ENCODE measurements around the gene NIPAL3.

NIPAL3 gene

DNA sequence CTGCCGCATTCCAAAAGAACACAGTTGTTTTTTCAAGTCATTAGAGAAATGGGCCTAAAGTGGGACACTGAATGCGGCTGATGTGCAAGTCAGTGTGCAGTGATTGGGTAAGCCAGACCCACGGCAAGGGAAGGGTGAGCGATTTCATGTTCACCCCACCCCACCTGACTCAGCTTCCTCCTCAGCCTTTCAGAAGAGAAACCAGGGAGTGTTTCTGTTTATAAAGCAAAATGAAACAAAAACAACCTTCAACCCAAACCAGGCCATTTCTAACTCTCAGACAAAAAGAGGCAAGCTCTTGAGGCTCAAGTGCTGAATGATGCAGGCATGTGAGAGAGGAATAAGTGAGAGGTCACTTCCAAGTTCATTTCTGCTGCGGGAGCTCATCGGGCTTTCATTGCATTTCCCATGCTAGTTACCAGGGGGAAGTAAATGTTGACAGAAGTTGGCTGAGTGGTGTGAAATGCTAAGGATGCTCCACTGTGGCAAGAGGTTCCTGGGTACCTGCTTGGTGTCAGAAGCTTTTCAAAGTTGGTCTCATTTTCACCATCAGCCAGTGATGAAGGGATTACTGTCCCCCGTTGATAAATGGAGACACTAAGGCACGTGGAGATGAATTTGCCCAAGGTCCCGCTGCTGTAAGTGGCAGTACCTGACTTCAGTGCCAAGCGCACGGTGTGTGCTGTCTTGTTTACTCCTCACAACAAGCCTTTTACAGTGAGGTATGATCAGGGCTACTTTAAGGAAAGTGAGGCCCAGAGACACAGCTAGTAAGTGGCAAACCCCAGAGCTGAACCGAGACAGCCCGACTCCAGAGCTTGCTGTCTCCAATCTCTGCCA lies 31.1 kb upstream of the NIPAL3 start:
- Histone ChIP-seq H3K27me3 (ENCODE audit: insufficient read depth, poor library complexity, severe bottlenecking) (no peaks in the 10 kb centered on the region), H3K4me3 (replicated peaks; ENCODE audit: insufficient read depth, low read length) (no peak overlapping the region; the same call in 1 of the 2 replicates), H3K27ac (replicated peaks) (peak overlapping the region; percentile 47)
- peak in 1 of 2 experiments; percentile 48 for DNase-seq (ENCODE audit: low read depth in 1 of 2, low spot score in 1 of 2)
- TF ChIP-seq GABPA (IDR thresholded peaks at IDR 0.05; ENCODE audit: low read depth) (no peak), CTCF (IDR thresholded peaks at IDR 0.05; ENCODE audit: insufficient read depth, low read length) (no peak), SPI1 (IDR thresholded peaks at IDR 0.05; ENCODE audit: borderline replicate concordance, low read depth) (no peak), REST (IDR thresholded peaks at IDR 0.05; ENCODE audit: insufficient replicate concordance, low read depth) (no peak), POLR2AphosphoS5 (IDR thresholded peaks at IDR 0.05; ENCODE audit: low read depth) (no peak)

DNA sequence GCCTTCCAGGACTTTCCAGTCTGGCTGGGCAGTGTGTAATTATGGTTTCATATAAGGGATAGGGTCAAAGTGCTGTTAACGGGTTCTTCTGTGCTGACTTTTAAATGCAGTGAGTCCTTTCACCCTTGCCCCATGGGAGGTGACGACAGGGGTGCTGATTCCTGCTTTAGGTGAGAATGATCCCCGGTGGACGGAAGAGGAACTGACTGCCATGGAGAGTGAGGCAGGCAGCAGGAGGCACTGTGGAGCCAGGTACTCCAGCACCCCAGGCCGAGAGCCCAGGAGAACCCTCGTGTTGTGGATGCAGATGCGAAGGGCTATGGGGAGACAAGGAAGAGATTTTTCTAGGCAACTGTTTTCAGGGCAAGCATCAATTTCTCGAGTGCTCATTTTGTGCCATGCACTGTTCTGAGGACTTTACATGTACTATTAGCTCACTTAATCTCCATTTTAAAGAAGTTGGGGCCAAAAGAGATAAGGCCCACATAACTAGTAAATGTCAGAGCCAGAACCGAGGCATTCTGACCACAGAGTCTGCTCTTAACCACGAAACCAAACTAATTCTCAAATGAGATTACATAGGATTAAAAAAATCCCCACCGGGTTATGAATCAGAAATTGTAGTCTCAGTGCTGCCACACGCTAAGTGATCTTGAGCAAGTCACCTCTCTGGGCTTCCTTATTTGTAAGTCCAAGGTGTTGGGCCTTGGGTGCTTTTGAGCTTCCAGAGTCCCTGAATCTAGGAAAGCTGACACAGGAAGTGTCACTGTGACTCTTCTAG lies 30.3 kb upstream of the NIPAL3 start:
- no peak for DNase-seq (ENCODE audit: low read depth in 1 of 2, low spot score in 1 of 2)
- TF ChIP-seq CTCF (IDR thresholded peaks at IDR 0.05; ENCODE audit: insufficient read depth, low read length) = peak; percentile 37
- TF ChIP-seq SPI1 (IDR thresholded peaks at IDR 0.05; ENCODE audit: borderline replicate concordance, low read depth) = no peak
- Histone ChIP-seq H3K27me3 (ENCODE audit: insufficient read depth, poor library complexity, severe bottlenecking) (no peaks in the 10 kb centered on the region), H3K27ac (replicated peaks) (peak overlapping the region; percentile 14; the same call in 1 of the 2 replicates), H3K4me3 (replicated peaks; ENCODE audit: insufficient read depth, low read length) (no peak overlapping the region)

DNA sequence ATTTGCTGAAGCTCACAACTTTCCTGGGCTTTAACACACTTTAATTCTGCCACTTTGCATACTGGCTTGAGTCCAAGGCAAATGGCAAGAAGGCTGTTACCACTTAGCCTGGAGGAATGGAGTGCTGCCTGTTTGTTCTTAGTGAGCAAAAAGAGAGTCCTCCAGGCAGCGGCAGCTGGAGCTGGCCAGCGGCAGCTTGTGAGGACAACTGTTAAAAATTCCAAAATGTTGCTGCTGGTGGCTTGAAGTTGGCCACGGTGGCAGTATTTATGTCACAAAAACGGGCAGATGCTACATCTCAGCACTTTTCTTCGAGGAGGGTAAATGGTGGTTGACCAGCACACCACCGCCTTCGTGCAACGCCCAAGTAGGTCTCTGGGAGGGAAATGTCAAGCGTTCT lies 29.4 kb upstream of the NIPAL3 start:
- no peak for DNase-seq (ENCODE audit: low read depth in 1 of 2, low spot score in 1 of 2)
- no peak overlapping the region for H3K4me3 ChIP-seq (replicated peaks; ENCODE audit: insufficient read depth, low read length)
- no peak for TF ChIP-seq SPI1 (IDR thresholded peaks at IDR 0.05; ENCODE audit: borderline replicate concordance, low read depth)
- no peak for TF ChIP-seq POLR2AphosphoS5 (IDR thresholded peaks at IDR 0.05; ENCODE audit: low read depth)
- TF ChIP-seq CTCF (IDR thresholded peaks at IDR 0.05; ENCODE audit: insufficient read depth, low read length) = no peak
- no peak for TF ChIP-seq REST (IDR thresholded peaks at IDR 0.05; ENCODE audit: insufficient replicate concordance, low read depth)
- no peak for TF ChIP-seq GABPA (IDR thresholded peaks at IDR 0.05; ENCODE audit: low read depth)
- no peaks in the 10 kb centered on the region for H3K27me3 ChIP-seq (ENCODE audit: insufficient read depth, poor library complexity, severe bottlenecking)
- no peak overlapping the region for H3K27ac ChIP-seq (replicated peaks)
